ENCODE results near the gene TERT.

Gene TERT

GRCh38 chr5:1314564-1314982, 19.7 kb upstream of the TERT start:
- H3K4me1 ChIP-seq (ENCODE audit: insufficient read depth, low read length) = peaks cover 14% of the 10 kb centered on the region; the same call in 1 of the 2 replicates
- no peak overlapping the region for H3K4me3 ChIP-seq (ENCODE audit: low read length)
- no peak overlapping the region for H3K27ac ChIP-seq (ENCODE audit: low read length)

GRCh38 chr5:1312993-1313833, 18.3 kb upstream of the TERT start:
- no peak overlapping the region for H3K9ac ChIP-seq (ENCODE audit: low read depth, low read length)
- peaks cover 8% of the 10 kb centered on the region for H3K9me3 ChIP-seq (ENCODE audit: insufficient read depth, low read depth, low read length)
- H3K36me3 ChIP-seq (ENCODE audit: insufficient read depth, low read depth, low read length) = peaks cover 15% of the 10 kb centered on the region
- H3K27ac ChIP-seq (ENCODE audit: low read length) = no peak overlapping the region
- peaks cover 14% of the 10 kb centered on the region; the same call in 1 of the 2 replicates for H3K4me1 ChIP-seq (ENCODE audit: insufficient read depth, low read length)
- no peak overlapping the region for H3K4me3 ChIP-seq (ENCODE audit: low read length)
- H3K27me3 ChIP-seq (ENCODE audit: insufficient read depth, low read length) = no peaks in the 10 kb centered on the region

More at GRCh38 chr5:1314564-1314982, 19.7 kb upstream of the TERT start:
- no peak overlapping the region for H3K9ac ChIP-seq (ENCODE audit: low read depth, low read length)
- H3K27me3 ChIP-seq (ENCODE audit: insufficient read depth, low read length) = no peaks in the 10 kb centered on the region
- H3K36me3 ChIP-seq (ENCODE audit: insufficient read depth, low read depth, low read length) = peaks cover 27% of the 10 kb centered on the region
- H3K9me3 ChIP-seq (ENCODE audit: insufficient read depth, low read depth, low read length) = peaks cover 8% of the 10 kb centered on the region

GRCh38 chr5:1312206-1312605, 17.3 kb upstream of the TERT start:
- H3K36me3 ChIP-seq (ENCODE audit: insufficient read depth, low read depth, low read length) = peaks cover 5% of the 10 kb centered on the region; the same call in 1 of the 2 replicates
- H3K9ac ChIP-seq (ENCODE audit: low read depth, low read length) = no peak overlapping the region
- no peak overlapping the region for H3K4me3 ChIP-seq (ENCODE audit: low read length)
- H3K27ac ChIP-seq (ENCODE audit: low read length) = no peak overlapping the region
- peaks cover 14% of the 10 kb centered on the region; the same call in 1 of the 2 replicates for H3K4me1 ChIP-seq (ENCODE audit: insufficient read depth, low read length)
- no peaks in the 10 kb centered on the region for H3K27me3 ChIP-seq (ENCODE audit: insufficient read depth, low read length)
- H3K9me3 ChIP-seq (ENCODE audit: insufficient read depth, low read depth, low read length) = peaks cover 8% of the 10 kb centered on the region

GRCh38 chr5:1311439-1312055, 16.7 kb upstream of the TERT start:
- no peaks in the 10 kb centered on the region for H3K27me3 ChIP-seq (ENCODE audit: insufficient read depth, low read length)
- H3K9ac ChIP-seq (ENCODE audit: low read depth, low read length) = no peak overlapping the region
- H3K4me3 ChIP-seq (ENCODE audit: low read length) = no peak overlapping the region
- H3K36me3 ChIP-seq (ENCODE audit: insufficient read depth, low read depth, low read length) = no peaks in the 10 kb centered on the region
- peaks cover 11% of the 10 kb centered on the region; the same call in 1 of the 2 replicates for H3K4me1 ChIP-seq (ENCODE audit: insufficient read depth, low read length)
- H3K9me3 ChIP-seq (ENCODE audit: insufficient read depth, low read depth, low read length) = peaks cover 8% of the 10 kb centered on the region
- H3K27ac ChIP-seq (ENCODE audit: low read length) = no peak overlapping the region

GRCh38 chr5:1310118-1310517, 15.2 kb upstream of the TERT start:
- Histone ChIP-seq H3K27ac (ENCODE audit: low read length) (no peak overlapping the region), H3K36me3 (ENCODE audit: insufficient read depth, low read depth, low read length) (no peaks in the 10 kb centered on the region), H3K4me3 (ENCODE audit: low read length) (no peak overlapping the region), H3K9me3 (ENCODE audit: insufficient read depth, low read depth, low read length) (peaks cover 8% of the 10 kb centered on the region), H3K27me3 (ENCODE audit: insufficient read depth, low read length) (no peaks in the 10 kb centered on the region), H3K4me1 (ENCODE audit: insufficient read depth, low read length) (no peaks in the 10 kb centered on the region; the same call in 1 of the 2 replicates), H3K9ac (ENCODE audit: low read depth, low read length) (no peak overlapping the region)

GRCh38 chr5:1304033-1304432, 9.2 kb upstream of the TERT start:
- no peaks in the 10 kb centered on the region for H3K27me3 ChIP-seq (ENCODE audit: insufficient read depth, low read length)
- no peak overlapping the region for H3K9ac ChIP-seq (ENCODE audit: low read depth, low read length)
- no peak overlapping the region for H3K27ac ChIP-seq (ENCODE audit: low read length)
- no peak overlapping the region for H3K4me3 ChIP-seq (ENCODE audit: low read length)
- no peaks in the 10 kb centered on the region for H3K36me3 ChIP-seq (ENCODE audit: insufficient read depth, low read depth, low read length)
- H3K9me3 ChIP-seq (ENCODE audit: insufficient read depth, low read depth, low read length) = no peaks in the 10 kb centered on the region
- no peaks in the 10 kb centered on the region for H3K4me1 ChIP-seq (ENCODE audit: insufficient read depth, low read length)

GRCh38 chr5:1302258-1302657, 7.4 kb upstream of the TERT start:
- no peaks in the 10 kb centered on the region for H3K4me1 ChIP-seq (ENCODE audit: insufficient read depth, low read length)
- H3K9ac ChIP-seq (ENCODE audit: low read depth, low read length) = no peak overlapping the region
- H3K36me3 ChIP-seq (ENCODE audit: insufficient read depth, low read depth, low read length) = no peaks in the 10 kb centered on the region
- no peaks in the 10 kb centered on the region for H3K9me3 ChIP-seq (ENCODE audit: insufficient read depth, low read depth, low read length)
- no peaks in the 10 kb centered on the region; the same call in 1 of the 2 replicates for H3K27me3 ChIP-seq (ENCODE audit: insufficient read depth, low read length)
- no peak overlapping the region for H3K4me3 ChIP-seq (ENCODE audit: low read length)
- H3K27ac ChIP-seq (ENCODE audit: low read length) = no peak overlapping the region

GRCh38 chr5:1300581-1301083, 5.8 kb upstream of the TERT start:
- H3K4me1 ChIP-seq (ENCODE audit: insufficient read depth, low read length) = no peaks in the 10 kb centered on the region; the same call in 1 of the 2 replicates

GRCh38 chr5:1299961-1300360, 5.1 kb upstream of the TERT start:
- Histone ChIP-seq H3K27me3 (ENCODE audit: insufficient read depth, low read length) (peaks cover 15% of the 10 kb centered on the region), H3K27ac (ENCODE audit: low read length) (no peak overlapping the region), H3K4me1 (ENCODE audit: insufficient read depth, low read length) (no peaks in the 10 kb centered on the region; the same call in 1 of the 2 replicates), H3K9ac (ENCODE audit: low read depth, low read length) (no peak overlapping the region), H3K36me3 (ENCODE audit: insufficient read depth, low read depth, low read length) (no peaks in the 10 kb centered on the region), H3K4me3 (ENCODE audit: low read length) (no peak overlapping the region), H3K9me3 (ENCODE audit: insufficient read depth, low read depth, low read length) (no peaks in the 10 kb centered on the region)

More at GRCh38 chr5:1300581-1301083, 5.8 kb upstream of the TERT start:
- Histone ChIP-seq H3K9me3 (ENCODE audit: insufficient read depth, low read depth, low read length) (no peaks in the 10 kb centered on the region), H3K4me3 (ENCODE audit: low read length) (no peak overlapping the region), H3K36me3 (ENCODE audit: insufficient read depth, low read depth, low read length) (no peaks in the 10 kb centered on the region), H3K9ac (ENCODE audit: low read depth, low read length) (no peak overlapping the region), H3K27ac (ENCODE audit: low read length) (no peak overlapping the region), H3K27me3 (ENCODE audit: insufficient read depth, low read length) (peaks cover 11% of the 10 kb centered on the region)

- Histone ChIP-seq H3K27ac (ENCODE audit: low read length) (no peak overlapping the region), H3K4me3 (ENCODE audit: low read length) (no peak overlapping the region), H3K4me1 (ENCODE audit: insufficient read depth, low read length) (no peaks in the 10 kb centered on the region; the same call in 1 of the 2 replicates), H3K9ac (ENCODE audit: low read depth, low read length) (no peak overlapping the region), H3K9me3 (ENCODE audit: insufficient read depth, low read depth, low read length) (no peaks in the 10 kb centered on the region), H3K27me3 (ENCODE audit: insufficient read depth, low read length) (peaks cover 15% of the 10 kb centered on the region), H3K36me3 (ENCODE audit: insufficient read depth, low read depth, low read length) (no peaks in the 10 kb centered on the region)
Observed at GRCh38 chr5:1299511-1299850, 4.6 kb upstream of the TERT start.

GRCh38 chr5:1298723-1299510, 4.0 kb upstream of the TERT start:
- Histone ChIP-seq H3K27ac (ENCODE audit: low read length) (no peak overlapping the region), H3K9me3 (ENCODE audit: insufficient read depth, low read depth, low read length) (no peaks in the 10 kb centered on the region), H3K4me1 (ENCODE audit: insufficient read depth, low read length) (no peaks in the 10 kb centered on the region; the same call in 1 of the 2 replicates), H3K4me3 (ENCODE audit: low read length) (no peak overlapping the region), H3K27me3 (ENCODE audit: insufficient read depth, low read length) (peaks cover 15% of the 10 kb centered on the region), H3K9ac (ENCODE audit: low read depth, low read length) (no peak overlapping the region), H3K36me3 (ENCODE audit: insufficient read depth, low read depth, low read length) (no peaks in the 10 kb centered on the region)

All from iPS-20b (cell line).